Stimulated activated naive CD8-positive, alpha-beta T cell treated with anti-CD3 and anti-CD28 coated beads, Interleukin-15, Interleukin-2, amounts not matched to agents 100 U/mL and 50 U/mL, for 24 hours (primary cell): ENCODE measurements around the gene TAF1B.
A peak's percentile ranks its signal among the peaks of the same experiment; 100 is the strongest.
"Not testable (repeated sequence)": the region's sequence is repeated elsewhere in the genome, so short reads cannot be mapped to it uniquely, and the experiment has no call there.

Experiments
- ATAC-seq: fragments of 150-1000 bp; cut with Tn5 transposase; one replicate; pipeline ENCODE4 v1.10.0; 2021
- DNase-seq: peaks from one replicate; pipeline ENCODE4 v3.0.0; 2021

TAF1B gene

GRCh38 chr2:9885036-9885684, 41.9 kb downstream of the TAF1B start:
- no peak for ATAC-seq
- DNase-seq = no peak

GRCh38 chr2:9887513-9887912, 44.2 kb downstream of the TAF1B start:
- no peak for ATAC-seq
- no peak for DNase-seq

GRCh38 chr2:9889812-9890261, 46.6 kb downstream of the TAF1B start:
- no peak for ATAC-seq

GRCh38 chr2:9892236-9892635, 49.0 kb downstream of the TAF1B start:
- ATAC-seq = no peak
- DNase-seq = no peak

More at GRCh38 chr2:9889812-9890261, 46.6 kb downstream of the TAF1B start:
- DNase-seq = no peak

- ATAC-seq = no peak
- no peak for DNase-seq
Observed at GRCh38 chr2:9895669-9896590, 52.7 kb downstream of the TAF1B start.

- ATAC-seq (peak; percentile 95), DNase-seq (peak; percentile 74)
Observed at GRCh38 chr2:9897331-9897737, 54.1 kb downstream of the TAF1B start.

- ATAC-seq (no peak), DNase-seq (no peak)
Observed at GRCh38 chr2:9897846-9898245, 54.6 kb downstream of the TAF1B start.

GRCh38 chr2:9905413-9905812, 62.1 kb downstream of the TAF1B start:
- ATAC-seq (no peak), DNase-seq (no peak)

- ATAC-seq (no peak), DNase-seq (no peak)
Observed at GRCh38 chr2:9907402-9907801, 64.1 kb downstream of the TAF1B start.

GRCh38 chr2:9908639-9909038, 65.4 kb downstream of the TAF1B start:
- DNase-seq (no peak), ATAC-seq (no peak)

GRCh38 chr2:9909106-9909505, 65.8 kb downstream of the TAF1B start:
- ATAC-seq (no peak), DNase-seq (no peak)

- ATAC-seq (no peak), DNase-seq (no peak)
Observed at GRCh38 chr2:9910699-9911098, 67.4 kb downstream of the TAF1B start.

- ATAC-seq (no peak), DNase-seq (no peak)
Observed at GRCh38 chr2:9912468-9912867, 69.2 kb downstream of the TAF1B start.

GRCh38 chr2:9914384-9915065, 71.3 kb downstream of the TAF1B start:
- ATAC-seq (peak; percentile 100), DNase-seq (peak; percentile 47)

GRCh38 chr2:9918275-9918674, 75.0 kb downstream of the TAF1B start:
- ATAC-seq (no peak), DNase-seq (no peak)

- no peak for ATAC-seq
- DNase-seq = no peak
Observed at GRCh38 chr2:9919512-9919911, 76.2 kb downstream of the TAF1B start.

GRCh38 chr2:9927020-9927419, 83.7 kb downstream of the TAF1B start:
- DNase-seq, ATAC-seq: not testable (repeated sequence)

- ATAC-seq (no peak), DNase-seq (no peak)
Observed at GRCh38 chr2:9937258-9937657, 94.0 kb downstream of the TAF1B start.

GRCh38 chr2:9937968-9938367, 94.7 kb downstream of the TAF1B start:
- ATAC-seq = no peak
- no peak for DNase-seq

- ATAC-seq (no peak), DNase-seq (no peak)
Observed at GRCh38 chr2:9939587-9940485, 96.6 kb downstream of the TAF1B start.

- DNase-seq = no peak
- ATAC-seq = no peak
Observed at GRCh38 chr2:9941196-9941995, 98.1 kb downstream of the TAF1B start.
